HUES6 (cell line): ENCODE data around the gene FAM222A.

Source experiments
- H3K27ac ChIP-seq: 2 replicates; pipeline ENCODE4 v1.7.0; 2013; ENCODE audit warnings: low read depth, mild to moderate bottlenecking, low read length, inconsistent platforms
- H3K27me3 ChIP-seq: 2 replicates; pipeline ENCODE4 v1.6.1; 2013; ENCODE audit warnings: low read length; ENCODE audit not compliant: control insufficient read depth, insufficient read depth
- H3K36me3 ChIP-seq: 2 replicates; pipeline ENCODE4 v1.6.1; 2013; ENCODE audit warnings: low read length; ENCODE audit not compliant: control insufficient read depth, insufficient read depth
- H3K4me1 ChIP-seq: 2 replicates; pipeline ENCODE4 v1.6.1; 2013; ENCODE audit warnings: low read length; ENCODE audit not compliant: control insufficient read depth, insufficient read depth
- H3K4me3 ChIP-seq: 2 replicates; pipeline ENCODE4 v1.5.1; 2013; ENCODE audit warnings: low read depth, low read length
- H3K9ac ChIP-seq: one replicate; pipeline ENCODE4 v1.6.1; 2013; ENCODE audit warnings: mild to moderate bottlenecking, low read length
- H3K9me3 ChIP-seq: 2 replicates; pipeline ENCODE4 v1.6.1; 2013; ENCODE audit warnings: low read depth, low read length; ENCODE audit not compliant: control insufficient read depth, insufficient read depth

FAM222A gene

DNA sequence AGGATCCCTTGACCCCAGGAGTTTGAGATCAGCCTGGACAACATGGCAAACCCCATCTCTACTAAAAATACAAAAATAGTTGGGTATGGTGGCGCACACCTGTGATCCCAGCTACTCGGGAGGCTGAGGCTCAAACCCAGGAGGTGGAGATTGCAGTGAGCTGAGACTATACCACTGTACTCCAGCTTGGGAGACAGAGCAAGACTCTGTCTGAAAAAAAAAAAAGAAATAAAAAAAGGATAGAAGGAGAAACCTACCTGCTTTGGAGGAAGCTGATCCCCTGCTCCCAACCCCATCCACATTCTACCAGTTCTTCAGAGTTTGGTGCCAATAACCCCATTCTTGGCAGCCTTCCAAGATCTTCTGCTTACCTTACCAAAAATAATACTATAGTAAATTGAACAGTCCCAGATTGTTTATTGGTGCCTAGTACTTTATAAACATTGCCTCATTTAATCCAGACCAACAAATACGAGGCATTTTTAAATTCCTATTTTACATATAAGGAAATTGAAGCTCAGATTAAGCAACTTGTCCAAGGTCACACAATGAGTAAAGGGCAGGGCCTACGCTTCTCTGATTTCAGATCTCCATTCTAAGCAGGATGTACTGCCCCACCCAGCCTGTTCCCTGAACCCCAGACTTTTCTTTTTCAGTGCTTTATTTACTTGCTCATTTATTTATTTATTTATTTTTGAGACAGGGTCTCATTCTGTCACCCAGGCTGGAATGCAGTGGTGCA lies 33.2 kb upstream of the FAM222A start:
- Histone ChIP-seq H3K4me1 (no peaks in the 10 kb centered on the region), H3K9ac (no peak overlapping the region), H3K9me3 (no peaks in the 10 kb centered on the region), H3K27ac (no peak overlapping the region), H3K27me3 (no peaks in the 10 kb centered on the region), H3K4me3 (no peak overlapping the region), H3K36me3 (no peaks in the 10 kb centered on the region)

DNA sequence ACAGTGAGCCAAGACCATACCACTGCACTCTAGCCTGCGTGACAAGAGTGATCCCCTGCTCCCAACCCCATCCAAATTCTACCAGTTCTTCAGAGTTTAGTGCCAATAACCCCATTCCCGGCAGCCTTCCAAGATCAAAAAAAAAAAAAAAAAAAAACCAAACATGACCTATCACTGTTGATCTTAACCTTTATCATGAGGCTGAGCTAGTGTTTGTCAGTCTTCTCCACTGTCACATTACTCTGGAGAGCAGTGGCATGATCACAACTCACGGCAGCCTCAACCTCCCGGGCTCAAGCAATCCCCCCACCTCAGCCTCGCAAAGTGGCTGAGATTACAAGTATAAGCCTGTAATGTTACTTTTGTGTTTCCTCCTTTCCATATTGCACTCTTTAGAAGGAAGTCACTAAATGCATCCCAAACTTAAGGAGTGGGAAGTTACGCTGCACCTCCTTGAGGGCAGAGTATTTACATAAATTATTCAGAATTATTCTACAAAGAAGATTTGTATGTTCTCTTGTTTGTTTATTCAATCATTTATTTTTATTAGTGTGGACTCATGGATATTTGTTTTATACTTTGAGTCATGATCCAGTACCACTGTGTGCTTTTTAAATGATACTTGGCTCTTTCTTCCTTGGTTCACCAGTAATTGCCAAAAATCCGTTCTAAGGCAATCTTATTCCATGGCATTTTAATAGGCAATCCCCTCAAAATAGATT lies 31.5 kb upstream of the FAM222A start:
- no peaks in the 10 kb centered on the region for H3K9me3 ChIP-seq
- H3K4me3 ChIP-seq: no peak overlapping the region
- H3K9ac ChIP-seq: no peak overlapping the region
- no peaks in the 10 kb centered on the region for H3K27me3 ChIP-seq
- no peaks in the 10 kb centered on the region for H3K4me1 ChIP-seq
- H3K27ac ChIP-seq: no peak overlapping the region
- H3K36me3 ChIP-seq: no peaks in the 10 kb centered on the region

DNA sequence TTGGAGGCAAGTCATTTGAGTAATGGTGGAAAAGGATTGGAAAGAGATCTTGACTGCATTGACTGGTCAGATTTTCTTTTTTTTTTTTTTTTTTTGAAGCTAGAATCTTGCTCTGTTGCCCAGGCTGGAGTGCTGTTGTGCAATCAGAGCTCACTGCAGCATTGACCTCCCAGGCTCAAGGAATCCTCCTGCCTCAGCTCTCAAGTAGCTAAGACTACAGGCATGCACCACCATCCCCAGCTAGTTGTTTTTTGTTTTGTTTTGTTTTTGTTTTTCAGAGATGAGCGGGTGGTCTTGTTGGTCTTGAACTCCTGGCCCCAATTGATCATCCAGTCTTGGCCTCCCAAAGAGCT lies 30.9 kb upstream of the FAM222A start:
- Histone ChIP-seq H3K4me1 (no peaks in the 10 kb centered on the region), H3K27ac (no peak overlapping the region), H3K36me3 (no peaks in the 10 kb centered on the region), H3K9me3 (no peaks in the 10 kb centered on the region), H3K27me3 (no peaks in the 10 kb centered on the region), H3K4me3 (no peak overlapping the region), H3K9ac (no peak overlapping the region)

DNA sequence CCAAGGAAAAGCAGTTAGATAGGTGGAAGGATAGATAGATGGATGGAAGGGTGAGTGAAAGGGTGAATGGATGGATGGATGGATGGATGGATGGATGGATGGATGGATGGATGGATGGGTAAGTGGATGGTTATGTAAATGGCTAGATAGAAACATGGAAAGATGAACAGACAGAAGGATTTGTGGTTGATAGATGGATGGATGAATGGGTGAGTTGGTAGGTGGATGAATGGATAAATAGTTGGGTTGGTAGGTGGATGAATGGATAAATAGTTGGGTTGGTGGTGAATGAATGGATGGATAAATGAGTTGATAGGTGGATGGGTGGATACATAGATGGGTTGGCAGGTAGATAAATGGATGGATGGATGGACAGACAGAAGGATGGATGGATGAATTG lies 30.3 kb upstream of the FAM222A start:
- Histone ChIP-seq H3K27ac (no peak overlapping the region), H3K27me3 (no peaks in the 10 kb centered on the region), H3K9me3 (no peaks in the 10 kb centered on the region), H3K9ac (no peak overlapping the region), H3K36me3 (no peaks in the 10 kb centered on the region), H3K4me3 (no peak overlapping the region), H3K4me1 (no peaks in the 10 kb centered on the region)

DNA sequence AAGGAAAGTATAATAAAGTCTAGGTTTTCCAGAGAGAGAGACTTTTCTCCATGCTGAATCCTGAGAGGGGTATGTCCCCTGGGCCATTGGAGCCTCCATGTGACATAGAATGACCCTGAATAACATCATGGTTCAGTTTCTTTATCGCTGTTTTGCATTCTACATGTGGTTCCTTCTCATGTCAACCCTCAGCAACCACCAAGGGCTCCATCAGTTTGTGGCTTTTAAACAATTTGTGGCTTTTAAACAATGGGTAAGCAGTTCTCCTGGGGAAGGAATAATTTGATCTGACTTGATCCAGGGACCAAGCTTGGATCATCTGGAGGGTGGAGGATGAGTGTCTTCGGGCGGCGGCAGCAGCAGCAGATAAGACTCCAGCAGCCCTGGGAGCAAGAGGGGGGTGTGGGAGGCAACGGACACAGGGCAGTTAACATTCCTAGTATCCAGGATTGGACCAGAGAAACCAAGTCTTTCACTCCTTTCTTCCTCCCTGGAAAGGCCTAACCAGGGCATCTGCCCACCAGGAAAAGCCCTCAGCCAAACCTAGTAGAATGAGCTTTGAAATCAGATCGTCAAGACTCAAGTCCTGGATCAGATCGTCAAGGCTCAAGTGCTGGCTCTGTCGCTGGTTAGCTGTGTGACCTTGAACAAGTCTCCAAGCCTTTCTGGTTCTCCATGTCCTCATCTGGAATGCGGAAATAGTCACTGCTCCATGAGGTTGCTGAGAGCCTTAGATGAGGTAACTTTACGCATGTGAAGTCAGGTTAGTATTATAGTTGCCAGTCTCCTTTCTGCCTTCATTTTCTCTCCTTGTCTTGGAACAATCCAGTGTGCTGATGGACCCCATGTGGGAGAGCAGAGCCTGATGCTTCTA lies 27.8 kb upstream of the FAM222A start:
- H3K36me3 ChIP-seq: no peaks in the 10 kb centered on the region
- H3K9me3 ChIP-seq: no peaks in the 10 kb centered on the region
- no peak overlapping the region for H3K9ac ChIP-seq
- H3K27me3 ChIP-seq: no peaks in the 10 kb centered on the region
- H3K27ac ChIP-seq: no peak overlapping the region
- no peak overlapping the region for H3K4me3 ChIP-seq
- H3K4me1 ChIP-seq: no peaks in the 10 kb centered on the region

DNA sequence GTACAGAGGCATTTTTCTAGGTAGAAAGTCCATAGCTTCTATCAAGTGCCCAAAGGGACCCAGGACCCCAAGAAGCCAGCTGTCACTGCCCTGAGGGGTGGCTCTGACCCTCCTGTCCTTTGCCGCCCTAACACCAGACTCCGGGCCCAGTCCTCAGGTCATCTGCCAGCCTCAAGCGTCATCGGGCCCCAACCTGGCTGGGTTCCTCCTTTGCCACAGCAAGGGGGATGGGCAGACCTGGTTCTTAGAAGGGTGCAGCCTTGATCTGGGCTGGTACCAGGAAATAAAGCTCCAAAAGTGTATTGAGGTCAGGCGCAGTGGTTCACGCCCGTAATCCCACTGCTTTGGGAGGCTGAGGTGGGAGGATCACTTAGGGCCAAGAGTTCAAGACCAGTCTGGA lies 27.1 kb upstream of the FAM222A start:
- no peaks in the 10 kb centered on the region for H3K4me1 ChIP-seq
- H3K27me3 ChIP-seq: no peaks in the 10 kb centered on the region
- no peaks in the 10 kb centered on the region for H3K9me3 ChIP-seq
- no peaks in the 10 kb centered on the region for H3K36me3 ChIP-seq
- no peak overlapping the region for H3K27ac ChIP-seq
- no peak overlapping the region for H3K4me3 ChIP-seq
- H3K9ac ChIP-seq: no peak overlapping the region

DNA sequence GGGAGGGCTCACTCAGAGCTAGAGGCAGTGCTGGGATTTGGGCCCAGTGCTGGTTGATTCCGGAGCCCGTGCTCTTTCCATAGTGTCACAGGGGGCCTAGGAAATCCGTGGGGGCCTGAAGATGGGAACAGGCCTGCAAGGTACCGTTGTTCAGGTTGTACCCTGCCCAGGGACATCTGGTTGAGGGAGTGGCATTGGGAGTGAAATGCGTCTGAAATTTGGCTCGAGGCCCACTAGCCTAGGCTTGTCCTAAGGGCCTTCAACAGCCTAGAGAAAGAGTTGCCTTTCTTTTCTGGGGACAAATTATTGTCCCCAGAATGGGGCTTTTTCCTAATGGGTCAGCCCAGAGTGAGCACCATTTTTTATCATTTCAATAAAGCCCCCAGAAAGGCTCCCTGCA lies 26.4 kb upstream of the FAM222A start:
- no peak overlapping the region for H3K9ac ChIP-seq
- no peak overlapping the region for H3K27ac ChIP-seq
- no peaks in the 10 kb centered on the region for H3K27me3 ChIP-seq
- no peaks in the 10 kb centered on the region for H3K36me3 ChIP-seq
- no peaks in the 10 kb centered on the region for H3K9me3 ChIP-seq
- no peak overlapping the region for H3K4me3 ChIP-seq
- no peaks in the 10 kb centered on the region for H3K4me1 ChIP-seq

DNA sequence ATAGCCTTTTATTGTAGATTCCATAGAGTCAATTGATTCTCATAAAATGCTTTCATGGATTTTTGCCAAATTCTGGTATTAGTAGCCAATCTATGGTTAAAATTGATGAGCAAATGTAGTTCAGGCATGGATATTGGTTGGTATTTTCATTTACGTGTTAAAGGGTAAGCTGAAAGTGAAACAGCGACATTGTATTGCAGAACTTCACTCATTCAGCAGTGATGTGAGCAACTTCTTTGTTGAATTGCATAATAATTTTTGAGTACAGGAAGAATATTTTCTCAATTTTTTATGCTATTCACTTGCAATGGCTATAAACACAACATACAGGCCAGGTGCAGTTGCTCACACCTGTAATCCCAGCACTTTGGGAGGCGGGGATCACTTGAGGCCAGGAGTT lies 24.2 kb upstream of the FAM222A start:
- no peaks in the 10 kb centered on the region for H3K9me3 ChIP-seq
- no peaks in the 10 kb centered on the region for H3K36me3 ChIP-seq
- H3K4me3 ChIP-seq: no peak overlapping the region
- H3K27me3 ChIP-seq: no peaks in the 10 kb centered on the region
- H3K27ac ChIP-seq: no peak overlapping the region
- no peak overlapping the region for H3K9ac ChIP-seq
- no peaks in the 10 kb centered on the region for H3K4me1 ChIP-seq

DNA sequence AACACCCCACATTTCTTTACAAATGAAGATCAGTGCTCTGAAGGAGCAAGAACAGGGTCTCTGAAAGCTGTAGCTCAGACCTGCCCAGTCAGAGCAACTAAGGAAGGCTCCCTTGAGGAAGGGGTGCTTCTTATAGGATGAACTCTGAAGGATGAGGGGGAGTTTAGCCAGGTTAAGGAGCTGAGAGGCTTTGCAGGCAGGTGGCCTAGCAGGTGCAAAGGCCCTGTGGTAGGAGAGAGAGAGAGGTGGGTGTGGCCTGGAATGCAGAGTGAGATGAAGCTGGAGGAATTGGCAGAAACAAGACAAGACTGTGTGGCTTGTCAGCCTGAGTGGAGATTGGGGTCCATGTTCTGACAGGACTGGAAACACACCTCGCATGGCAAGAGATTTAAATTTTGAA lies 20.5 kb upstream of the FAM222A start:
- Histone ChIP-seq H3K4me3 (no peak overlapping the region), H3K9ac (no peak overlapping the region), H3K27ac (no peak overlapping the region), H3K36me3 (no peaks in the 10 kb centered on the region), H3K9me3 (no peaks in the 10 kb centered on the region), H3K27me3 (no peaks in the 10 kb centered on the region), H3K4me1 (peaks cover 17% of the 10 kb centered on the region; the same call in 1 of the 2 replicates)

DNA sequence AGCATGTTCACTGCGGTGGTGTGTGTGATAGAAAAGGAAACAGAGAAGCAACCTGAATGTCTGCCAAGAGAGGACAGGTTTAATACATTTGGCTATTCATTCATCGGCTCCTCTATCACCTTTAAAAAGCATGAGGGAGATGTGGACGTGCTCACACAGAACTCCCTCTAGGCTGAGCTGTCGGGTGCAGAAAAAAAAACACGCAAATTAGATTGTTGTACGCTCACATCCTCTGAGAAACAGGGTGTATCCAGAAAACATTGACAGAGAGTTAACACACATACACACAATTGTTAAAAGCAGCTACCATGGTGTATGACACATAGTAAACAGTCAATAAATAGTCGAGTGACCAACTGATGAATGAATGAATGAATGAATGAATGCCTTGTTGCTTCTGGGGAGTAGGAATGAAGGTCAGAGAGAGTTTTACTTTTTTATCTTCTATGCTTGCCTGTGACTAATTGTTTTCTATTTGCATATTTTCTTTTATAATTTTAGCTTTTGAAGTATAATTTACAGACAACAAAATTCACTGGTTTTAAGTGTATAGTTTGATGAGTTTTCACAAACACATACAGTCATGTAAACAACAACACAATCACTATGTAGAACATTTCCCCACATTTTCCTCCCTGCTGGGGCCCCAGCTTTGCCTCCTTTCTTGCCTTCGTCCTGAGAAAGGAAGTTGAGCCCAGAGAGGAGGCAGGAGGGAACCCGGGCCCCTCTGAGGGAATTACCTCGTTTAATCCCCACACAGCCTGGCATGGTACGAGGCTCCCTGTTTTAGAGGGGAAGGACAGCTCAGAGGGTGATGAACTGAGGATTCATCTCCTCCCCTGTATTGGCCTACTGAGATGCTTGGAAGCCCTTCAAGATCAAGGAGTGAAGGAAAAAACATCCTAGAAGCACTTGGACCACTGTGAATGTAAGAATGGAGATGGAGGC lies 19.7 kb upstream of the FAM222A start:
- H3K4me1 ChIP-seq: peaks cover 19% of the 10 kb centered on the region; the same call in 1 of the 2 replicates
- H3K9ac ChIP-seq: no peak overlapping the region
- no peaks in the 10 kb centered on the region for H3K36me3 ChIP-seq
- H3K4me3 ChIP-seq: no peak overlapping the region
- no peak overlapping the region for H3K27ac ChIP-seq
- H3K9me3 ChIP-seq: no peaks in the 10 kb centered on the region
- no peaks in the 10 kb centered on the region for H3K27me3 ChIP-seq
